HCT116 (cell line): ENCODE measurements around the gene CELSR3. TPM values are rescaled to one million over a fixed set of nuclear protein-coding genes. Genes with fewer than 3 reads are reported as not detected.

Experiments
- ATAC-seq: fragments of 200-7000 bp; cut with Tn5 transposase; 2 replicates; pipeline ENCODE4 v1.9.1; 2020; ENCODE audit warnings: mild to moderate bottlenecking, moderate library complexity
- BruUV-seq: library from RNA; stranded (reverse); fragments of 400-500 nt; replicated peaks from 2 replicates; lab custom pipeline; 2021; lab: Mats Ljungman, UMichigan
- CTCF ChIA-PET: fragments of 300-600 bp; sonication (Branson Sonifier 250); formaldehyde crosslinking; loops from one replicate; lab custom pipeline; 2021; ENCODE audit warnings: antibody characterized with exemption; lab: Charles Lee
- POLR2A ChIA-PET: fragments of 300-600, 350-600 bp; sonication (Branson Sonifier 250); formaldehyde crosslinking; loops from one replicate; lab custom pipeline; 2021; ENCODE audit warnings: antibody characterized with exemption; lab: Charles Lee
- RAD21 ChIA-PET, 2 experiments: fragments of 300-600 bp; sonication (Branson Sonifier 250); formaldehyde crosslinking; loops; one replicate each; lab custom pipeline; 2023; ENCODE audit warnings: low total read pairs in 2 of 2; ENCODE audit not compliant: uncharacterized antibody in 2 of 2, unreplicated experiment in 2 of 2, low non-redundant PET in 1 of 2; lab: Charles Lee
- DNase-seq: peaks from one replicate; pipeline ENCODE4 v3.0.0-alpha.2; 2010; ENCODE audit warnings: low read depth, low spot score
- H2AFZ ChIP-seq: fragments of 200-600 bp; shearing (Covaris generic), sonication (generic); 2 replicates; pipeline ENCODE4 v1.6.1; 2017; ENCODE audit warnings: low read depth, mixed run types, mixed read lengths, antibody characterized with exemption, low read length; ENCODE audit not compliant: poor library complexity, severe bottlenecking
- H3K27ac ChIP-seq: 2 replicates; pipeline ENCODE4 v1.5.1; 2012; ENCODE audit warnings: low read depth, low read length
- H3K27me3 ChIP-seq: fragments of 200-600 bp; sonication (generic); 2 replicates; pipeline ENCODE4 v1.6.1; 2016; ENCODE audit warnings: mixed run types, low read length, mixed read lengths; ENCODE audit not compliant: insufficient read depth
- H3K36me3 ChIP-seq, 2 experiments: fragments of 200-500 bp in 1 of 2; fragments of 200-600 bp in 1 of 2; sonication (Bioruptor generic) in 1 of 2; sonication (generic) in 1 of 2; 2 replicates each; pipeline versions ENCODE4 v1.5.1 to v1.6.1; 2014 to 2016; ENCODE audit warnings: low read length in 2 of 2, inconsistent platforms in 1 of 2, mixed read lengths in 1 of 2, mixed run types in 1 of 2; ENCODE audit not compliant: insufficient read depth in 2 of 2, control insufficient read depth in 1 of 2
- H3K4me1 ChIP-seq, 2 experiments: fragments of 200-600 bp in 1 of 2; sonication (generic) in 1 of 2; 2 replicates each; pipeline versions ENCODE4 v1.5.1 to v1.6.1; 2012 to 2017; ENCODE audit warnings: low read length in 2 of 2, inconsistent platforms in 1 of 2, mild to moderate bottlenecking in 1 of 2, mixed read lengths in 1 of 2, mixed run types in 1 of 2, moderate library complexity in 1 of 2; ENCODE audit not compliant: insufficient read depth in 2 of 2, control insufficient read depth in 1 of 2
- H3K4me2 ChIP-seq: fragments of 200-600 bp; sonication (generic); 2 replicates; pipeline ENCODE4 v1.6.1; 2017; ENCODE audit warnings: mixed run types, low read length, mixed read lengths
- H3K4me3 ChIP-seq, 2 experiments: fragments of 200-600 bp in 1 of 2; sonication (generic) in 1 of 2; replicated peaks in 1 of 2; 2 replicates each; pipeline ENCODE4 v1.5.1; 2011 to 2016; ENCODE audit warnings: low read length in 2 of 2, control low read depth in 1 of 2, low read depth in 1 of 2, mild to moderate bottlenecking in 1 of 2, mixed read lengths in 1 of 2, mixed run types in 1 of 2
- H3K79me2 ChIP-seq: fragments of 200-600 bp; sonication (generic); 2 replicates; pipeline ENCODE4 v1.6.1; 2017; ENCODE audit warnings: mild to moderate bottlenecking, mixed run types, low read length, moderate library complexity, mixed read lengths; ENCODE audit not compliant: insufficient read depth
- H3K9ac ChIP-seq: fragments of 200-600 bp; sonication (generic); 2 replicates; pipeline ENCODE4 v1.6.1; 2016; ENCODE audit warnings: low read length, mixed read lengths
- H3K9me2 ChIP-seq: fragments of 200-600 bp; sonication (generic), shearing (Covaris generic); 2 replicates; pipeline ENCODE4 v1.6.1; 2017; ENCODE audit warnings: mixed run types, mild to moderate bottlenecking, moderate library complexity; ENCODE audit not compliant: insufficient read depth
- H3K9me3 ChIP-seq, 2 experiments: fragments of 200-500 bp in 1 of 2; fragments of 200-600 bp in 1 of 2; sonication (Bioruptor generic) in 1 of 2; sonication (generic) in 1 of 2; 2 replicates each; pipeline ENCODE4 v1.6.1; 2014 to 2017; ENCODE audit warnings: low read length in 2 of 2, mixed read lengths in 2 of 2, inconsistent platforms in 1 of 2, low read depth in 1 of 2, mild to moderate bottlenecking in 1 of 2, mixed run types in 1 of 2, moderate library complexity in 1 of 2; ENCODE audit not compliant: control insufficient read depth in 1 of 2, insufficient read depth in 1 of 2
- H4K20me1 ChIP-seq: fragments of 200-600 bp; sonication (generic), shearing (Covaris generic); 2 replicates; pipeline ENCODE4 v1.6.1; 2017; ENCODE audit warnings: mixed run types, mild to moderate bottlenecking, moderate library complexity; ENCODE audit not compliant: insufficient read depth
- ATF3 ChIP-seq: IDR thresholded peaks from 2 replicates; pipeline ENCODE4 v1.6.1; 2012
- CBX3 ChIP-seq: IDR thresholded peaks from 2 replicates; pipeline ENCODE4 v1.6.1; 2012; ENCODE audit warnings: low read depth
- EGR1 ChIP-seq: IDR thresholded peaks from 2 replicates; pipeline ENCODE4 v1.6.1; 2012; ENCODE audit warnings: low read depth
- ELF1 ChIP-seq: IDR thresholded peaks from 2 replicates; pipeline ENCODE4 v1.6.1; 2012; ENCODE audit warnings: low read depth, borderline replicate concordance
- JUND ChIP-seq: IDR thresholded peaks from 2 replicates; pipeline ENCODE4 v1.6.1; 2012
- MAX ChIP-seq: IDR thresholded peaks from 2 replicates; pipeline ENCODE4 v1.6.1; 2012
- POLR2A ChIP-seq: IDR thresholded peaks from 2 replicates; pipeline ENCODE4 v1.7.0; 2011; ENCODE audit warnings: borderline replicate concordance; ENCODE audit not compliant: insufficient read depth, insufficient read length; ENCODE audit errors: extremely low read depth
- POLR2AphosphoS5 ChIP-seq: IDR thresholded peaks from 2 replicates; pipeline ENCODE4 v1.6.1; 2011; ENCODE audit warnings: mild to moderate bottlenecking, low read depth, low read length, moderate library complexity
- SP1 ChIP-seq: IDR thresholded peaks from 2 replicates; pipeline ENCODE4 v1.6.1; 2012; ENCODE audit warnings: low read depth
- TCF7L2 ChIP-seq: IDR thresholded peaks from 2 replicates; pipeline ENCODE4 v1.7.0; 2011; ENCODE audit warnings: borderline replicate concordance, inconsistent platforms; ENCODE audit not compliant: insufficient read depth, insufficient read length; ENCODE audit errors: extremely low read depth
- YY1 ChIP-seq: IDR thresholded peaks from 2 replicates; pipeline ENCODE4 v1.6.1; 2011; ENCODE audit warnings: low read length, low read depth, moderate library complexity, mild to moderate bottlenecking; ENCODE audit not compliant: insufficient replicate concordance; ENCODE audit errors: extremely low read depth
- intact Hi-C: fragments of 100-400 bp; cut with micrococcal nuclease; formaldehyde crosslinking; loops from 2 replicates; pipeline ENCODE4 v1.10.0; 2022
- total RNA-seq: library from RNA; stranded (reverse); gene quantifications from one replicate; pipeline ENCODE4 v1.2.1, GENCODE V29; 2021; ENCODE audit not compliant: unreplicated experiment

The CELSR3 gene
- total RNA-seq, 1 experiment from 2014 or later, result 7.8 TPM

GRCh38 chr3:48600711-48601621 lies 61.7 kb downstream of the CELSR3 start:
- H3K4me3 ChIP-seq, result no peak overlapping the region
- H3K36me3 ChIP-seq, result peaks cover 38 to 72% of the 10 kb centered on the region in 2 experiments
- H3K79me2 ChIP-seq, result peaks cover 8% of the 10 kb centered on the region; the same call in 1 of the 2 replicates
- no peak overlapping the region for H2AFZ ChIP-seq
- ATAC-seq (no peak), DNase-seq (no peak)
- H3K9me3 ChIP-seq, result no peaks in the 10 kb centered on the region
- TF ChIP-seq YY1, result no peak
- TF ChIP-seq JUND, result no peak
- TF ChIP-seq EGR1, result no peak
- H3K9ac ChIP-seq, result no peak overlapping the region
- peaks cover 2 to 8% of the 10 kb centered on the region in 2 experiments for H3K4me1 ChIP-seq
- RAD21 ChIA-PET, result no interaction called here
- H3K4me2 ChIP-seq, result no peak overlapping the region
- no peak overlapping the region for H3K27ac ChIP-seq
- intact Hi-C loops, result no loop called here
- CTCF ChIA-PET, result no interaction called here
- POLR2A ChIA-PET, result interaction anchor here (1.1 kb wide), 1 partner anchor 12 kb away, joined by 3 read pairs; no protein-coding TSS in a partner anchor
- H3K9me2 ChIP-seq, result no peaks in the 10 kb centered on the region
- H3K27me3 ChIP-seq, result no peaks in the 10 kb centered on the region
- no TSS peak for BruUV-seq
- H4K20me1 ChIP-seq, result no peaks in the 10 kb centered on the region

DNA sequence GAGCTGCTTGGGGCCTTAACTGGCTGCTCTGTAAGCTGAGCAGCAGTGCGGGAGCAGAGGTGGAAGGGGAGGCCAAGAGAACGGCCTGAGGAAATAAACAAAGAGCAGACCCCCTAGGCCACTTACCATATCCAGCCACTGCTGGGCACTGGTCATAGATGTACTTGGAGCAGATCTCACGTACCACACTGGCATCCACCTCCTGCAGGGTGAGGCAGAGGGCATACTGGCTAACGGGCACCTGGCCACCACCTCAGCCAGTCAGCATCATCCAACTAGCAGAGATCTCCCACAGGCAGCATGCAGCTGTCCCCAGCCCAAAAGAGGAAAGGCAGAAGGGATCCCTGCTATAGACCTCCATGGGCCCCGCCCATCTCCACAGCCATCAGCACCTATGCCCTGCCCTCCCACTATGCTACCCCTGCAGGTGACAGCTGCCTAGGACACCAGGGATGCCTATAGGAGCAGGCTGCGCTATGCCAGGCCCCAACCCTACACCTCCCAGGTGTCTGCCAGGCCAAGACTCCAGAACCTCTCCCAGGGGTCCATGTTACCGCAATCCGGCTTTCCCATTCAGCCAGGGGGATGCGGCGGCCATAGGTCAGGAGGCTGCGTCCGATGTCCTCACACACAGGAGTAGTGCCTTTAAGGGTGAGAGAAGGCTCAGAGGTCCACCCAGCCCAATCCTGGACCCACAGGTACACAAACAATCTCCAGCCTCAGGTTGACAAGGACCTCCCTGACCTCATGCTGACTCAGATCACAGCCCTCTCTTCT lies 63.0 kb downstream of the CELSR3 start:
- Histone ChIP-seq H2AFZ (no peak overlapping the region), H3K4me2 (no peak overlapping the region), H3K9me2 (no peaks in the 10 kb centered on the region), H3K9ac (no peak overlapping the region), H3K4me1 (peaks cover 11 to 21% of the 10 kb centered on the region in 2 experiments), H3K36me3 (peaks cover 32 to 59% of the 10 kb centered on the region in 2 experiments), H3K27ac (no peak overlapping the region), H3K27me3 (no peaks in the 10 kb centered on the region), H4K20me1 (no peaks in the 10 kb centered on the region), H3K4me3 (no peak overlapping the region), H3K9me3 (no peaks in the 10 kb centered on the region), H3K79me2 (no peaks in the 10 kb centered on the region)
- TF ChIP-seq POLR2A (no peak), POLR2AphosphoS5 (no peak), ATF3 (no peak), ELF1 (no peak), SP1 (no peak), TCF7L2 (no peak), MAX (no peak), CBX3 (no peak)
- ChIA-PET RAD21 (no interaction called here), CTCF (no interaction called here), POLR2A (no interaction called here)
- no TSS peak for BruUV-seq
- ATAC-seq, result no peak
- DNase-seq, result no peak
- intact Hi-C loops, result no loop called here
